GM23248 (cell line): ENCODE measurements around the gene CYP2C18.
"Not testable (repeated sequence)": the region's sequence is repeated elsewhere in the genome, so short reads cannot be mapped to it uniquely, and the experiment has no call there.

Experiments used
- EZH2 ChIP-seq: fragments of 200-600 bp; sonication (generic); IDR thresholded peaks from 2 replicates; pipeline ENCODE4 v1.6.1; 2018; ENCODE audit warnings: antibody characterized with exemption, mild to moderate bottlenecking; ENCODE audit not compliant: insufficient read depth, poor library complexity, severe bottlenecking
- EZH2phosphoT487 ChIP-seq: fragments of 200-600 bp; sonication (generic); IDR thresholded peaks from 2 replicates; pipeline ENCODE4 v1.6.1; 2018; ENCODE audit warnings: antibody characterized with exemption, moderate library complexity, mild to moderate bottlenecking, low read depth; ENCODE audit not compliant: insufficient read depth

- TF ChIP-seq EZH2phosphoT487, EZH2: not testable (repeated sequence)
These were observed 91.9 kb downstream of the CYP2C18 start for GRCh38 chr10:94775425-94775824.
